GM18861 (cell line): Measurements from ENCODE around the gene MYO5A.
"Not testable (repeated sequence)": the region's sequence is repeated elsewhere in the genome, so short reads cannot be mapped to it uniquely, and the experiment has no call there.

Source experiments
- ATAC-seq: cut with Tn5 transposase; IDR thresholded peaks from one replicate; pipeline ENCODE4 v1.9.1; 2021; ENCODE audit not compliant: unreplicated experiment

The MYO5A gene

DNA sequence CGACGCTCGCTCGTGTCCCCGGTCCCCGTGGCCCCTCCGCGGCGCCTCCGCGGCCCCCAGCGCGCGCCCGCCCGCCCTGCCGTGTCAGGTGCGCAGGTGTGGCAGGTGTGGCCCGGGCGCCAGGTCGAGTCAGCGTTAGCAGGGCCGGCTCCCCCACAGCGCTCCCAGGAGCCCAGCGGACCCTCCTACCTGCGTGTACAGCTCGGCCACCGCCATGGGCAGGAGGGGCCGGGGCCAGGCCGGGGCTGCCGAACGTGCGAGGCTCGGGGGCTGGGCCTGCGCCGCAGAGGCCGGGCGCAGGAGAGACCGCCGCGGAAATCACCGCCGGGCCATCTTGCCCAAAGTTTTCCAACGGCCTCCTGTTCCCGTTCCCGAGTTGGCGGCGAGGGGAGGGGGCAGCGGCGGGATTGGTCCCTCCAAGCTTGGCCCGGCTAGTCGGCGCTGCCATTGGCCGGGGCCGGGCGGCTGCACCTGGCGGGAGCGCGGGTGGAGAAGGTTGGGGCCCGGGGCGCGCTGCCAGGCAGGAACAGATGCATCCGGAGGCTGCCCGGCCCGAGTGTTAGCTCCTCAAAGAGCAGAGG lies 233.2 kb downstream of the MYO5A start, which contains the start of gene MYO5C:
TSS of gene MYO5C (minus strand) at position 384 of the 581 bp plus-strand sequence. CDS start at position 216, 168 bp downstream.
- no peak for ATAC-seq

DNA sequence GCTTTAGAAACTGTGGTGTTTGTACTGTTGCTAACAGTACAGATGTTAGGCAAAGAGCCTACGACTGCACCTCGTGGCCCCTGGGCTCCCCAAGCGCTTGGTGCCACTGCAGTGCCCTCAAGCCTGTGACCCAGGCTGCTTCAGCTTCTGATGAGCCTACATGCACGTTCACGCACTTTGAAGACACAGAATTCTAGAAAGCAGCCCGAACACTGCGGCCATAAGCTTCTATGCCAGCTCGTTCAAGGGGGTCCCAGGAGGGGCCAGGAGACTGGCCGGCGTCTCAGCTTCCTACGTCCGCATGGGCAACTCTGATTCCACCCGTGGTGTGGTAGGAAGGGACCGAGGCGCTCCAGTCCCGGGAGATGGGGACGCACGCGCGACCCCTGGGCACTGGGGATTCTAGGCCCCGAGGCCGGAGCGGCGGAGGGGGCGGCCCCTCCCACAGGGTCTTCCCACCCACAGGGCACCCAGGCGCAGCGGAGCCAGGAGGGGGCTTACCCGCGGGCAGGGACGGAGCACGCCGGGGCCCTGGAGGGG lies 233.7 kb downstream of the MYO5A start:
- no peak for ATAC-seq

DNA sequence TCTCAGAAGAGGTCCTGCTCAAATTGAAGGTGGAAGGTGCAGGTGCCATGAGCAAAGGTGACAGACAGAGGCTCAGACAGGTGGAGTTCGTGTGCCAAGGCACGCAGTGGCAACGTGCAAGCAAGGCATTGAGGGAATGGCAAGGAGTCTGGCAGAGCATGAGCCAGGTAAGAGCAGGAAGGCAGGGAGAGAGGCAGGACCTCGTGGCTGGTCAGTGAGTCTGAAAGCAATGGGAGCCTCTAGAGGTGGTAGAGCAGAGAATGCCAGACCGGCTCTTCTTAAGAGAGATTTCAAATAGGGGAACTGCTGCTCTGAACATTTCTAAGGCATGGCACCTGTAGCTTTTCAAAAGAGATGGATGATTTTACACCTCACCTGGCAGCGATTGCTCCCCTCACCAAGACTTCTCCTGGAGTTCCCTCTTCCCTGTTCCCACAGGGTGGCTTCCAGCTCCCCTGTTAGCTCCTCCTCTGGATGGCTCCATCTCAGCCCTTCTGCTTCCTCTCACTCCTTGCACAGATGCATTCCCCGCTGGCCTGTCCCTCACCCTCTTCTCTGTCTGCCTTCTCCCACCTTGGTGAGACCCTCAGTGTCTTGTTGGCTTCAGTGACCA lies 235.8 kb downstream of the MYO5A start:
- ATAC-seq: no peak

DNA sequence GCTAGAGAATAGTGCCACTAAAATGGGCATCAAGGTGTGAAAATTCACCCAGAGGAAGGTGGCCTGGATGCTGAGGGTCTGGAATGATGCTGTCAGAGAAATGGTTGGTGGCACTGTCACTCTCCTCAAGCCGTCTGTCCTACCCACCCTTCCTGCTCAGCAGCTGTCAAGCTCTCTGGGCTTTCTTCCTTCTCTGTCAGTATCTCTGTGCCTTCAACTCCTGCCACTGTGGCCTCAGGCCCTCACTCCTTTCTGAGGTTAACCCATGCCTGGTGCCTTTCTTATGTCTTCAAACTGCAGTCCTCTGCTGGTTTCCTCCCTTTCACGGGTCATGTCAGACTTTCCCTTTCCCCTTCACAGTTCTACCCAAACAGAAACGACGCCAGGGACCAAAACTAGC lies 237.5 kb downstream of the MYO5A start:
- peak; percentile 42 for ATAC-seq

DNA sequence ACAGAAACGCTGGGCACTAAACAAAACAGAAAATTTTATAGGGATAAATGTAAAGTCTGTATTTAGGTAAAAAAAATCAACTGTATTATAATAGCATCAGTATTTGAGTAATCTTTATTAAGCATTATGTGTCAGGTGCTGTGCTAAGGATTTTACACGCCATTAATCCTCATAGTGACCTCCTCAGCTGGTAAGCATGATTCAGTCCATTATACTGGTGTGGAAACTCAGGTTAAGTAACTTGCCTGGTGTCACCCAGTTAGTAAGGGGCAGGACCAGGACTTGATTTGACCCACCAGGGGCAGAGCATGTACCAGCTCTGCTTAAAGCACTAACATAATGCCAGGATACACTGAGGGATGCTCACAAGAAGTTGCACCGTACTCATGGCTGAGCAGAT lies 237.9 kb downstream of the MYO5A start:
- no peak for ATAC-seq

DNA sequence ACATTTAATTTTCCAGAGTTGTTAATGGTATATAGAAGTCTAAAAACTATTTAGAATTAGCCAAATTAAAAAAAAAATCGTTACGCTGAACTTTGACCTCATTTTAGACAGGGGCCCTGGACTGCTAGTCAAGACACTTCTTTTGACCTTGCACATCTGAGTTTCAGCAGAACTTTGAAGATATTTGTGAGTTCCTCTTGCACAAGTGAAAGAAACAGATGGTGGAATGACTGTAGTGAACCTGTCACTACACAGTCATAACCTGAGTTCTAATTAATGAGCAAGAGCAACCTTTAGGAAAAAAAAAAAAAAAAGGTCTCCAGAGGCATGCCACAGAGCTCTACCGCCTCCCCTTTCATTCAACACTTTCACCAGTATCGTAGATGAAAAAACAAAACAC lies 238.4 kb downstream of the MYO5A start:
- peak; percentile 47 for ATAC-seq

DNA sequence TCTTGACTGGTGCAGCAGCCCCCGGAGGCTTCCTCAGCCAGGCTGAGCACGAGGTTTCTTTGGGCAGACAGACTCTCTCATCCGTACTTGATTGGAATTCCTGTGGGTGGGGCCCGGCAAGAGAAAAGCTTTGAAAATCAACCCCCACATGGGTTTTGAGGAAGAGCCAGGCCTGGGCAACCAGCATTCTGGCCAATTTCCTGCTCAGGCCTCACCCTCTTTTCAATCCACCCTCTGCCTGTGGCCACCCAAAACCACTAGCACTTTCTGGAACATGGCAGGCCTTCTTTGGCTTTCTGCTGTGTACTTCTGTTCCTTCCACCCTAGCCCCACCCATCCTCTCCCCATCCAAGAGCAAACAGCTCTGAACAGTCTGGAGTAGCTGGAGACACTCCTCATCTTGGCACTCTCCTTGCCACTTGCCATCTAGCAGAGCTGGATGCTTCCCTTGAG lies 239.0 kb downstream of the MYO5A start:
- no peak for ATAC-seq

DNA sequence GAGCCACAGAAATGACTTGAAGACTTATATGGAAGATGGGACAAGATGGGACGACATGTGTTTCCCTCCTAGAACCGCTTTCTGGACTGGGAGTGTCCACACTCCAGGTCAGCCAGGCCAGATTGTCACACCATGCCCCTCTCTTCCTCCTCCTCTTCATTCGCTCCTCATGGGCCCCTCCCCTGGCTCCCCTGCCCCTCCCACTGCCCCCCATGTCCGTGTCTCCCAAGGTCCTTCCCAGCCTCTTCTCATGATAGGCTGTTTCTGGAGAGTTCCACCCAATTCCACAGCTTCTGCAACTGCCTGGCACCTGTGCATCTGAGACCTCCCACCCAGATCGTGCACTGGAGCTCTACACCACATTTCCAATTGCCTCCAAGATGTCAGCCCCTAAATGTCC lies 239.7 kb downstream of the MYO5A start:
- no peak for ATAC-seq

DNA sequence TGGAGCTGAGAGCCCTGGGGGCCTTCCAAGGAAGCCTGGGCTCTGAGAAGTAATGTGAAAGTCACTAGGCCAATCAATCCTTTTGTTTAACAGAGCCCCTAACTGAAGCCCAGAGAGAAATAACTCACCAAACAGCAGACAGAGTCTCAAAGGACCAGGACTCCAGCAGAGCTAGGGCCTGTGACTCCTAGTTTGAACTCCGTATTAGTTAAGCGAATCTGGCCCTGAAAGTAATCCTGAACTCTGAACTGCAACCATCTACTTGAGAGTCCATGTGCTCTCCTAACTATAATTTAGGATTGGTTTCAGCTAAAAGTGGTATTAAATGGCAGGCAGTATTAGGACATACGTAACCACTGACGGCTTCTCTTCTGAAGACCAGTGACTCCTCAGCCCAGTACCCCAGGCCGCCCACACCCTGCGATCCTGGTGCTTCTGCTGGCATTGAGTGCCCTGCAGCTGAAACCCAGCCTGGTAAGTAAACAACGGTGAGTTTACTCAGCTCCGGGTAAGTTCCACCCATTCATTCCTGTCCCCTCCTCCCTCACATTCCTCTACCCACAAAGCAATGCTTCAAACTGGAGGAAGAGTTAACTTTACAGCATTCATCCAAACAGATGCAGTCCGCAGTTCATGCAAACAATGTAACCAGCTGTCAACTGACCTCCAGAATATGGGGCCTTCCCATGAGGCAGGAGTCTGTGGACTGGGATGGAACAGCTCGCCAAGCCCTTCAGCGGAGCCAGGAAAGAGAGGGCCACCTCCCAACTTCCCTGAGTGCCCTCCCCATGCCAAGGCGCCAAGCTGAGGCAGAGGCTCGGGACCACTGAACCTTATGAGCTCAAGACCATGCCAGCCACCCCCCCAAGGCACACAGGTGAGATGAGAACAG lies 240.4 kb downstream of the MYO5A start:
- ATAC-seq: no peak

DNA sequence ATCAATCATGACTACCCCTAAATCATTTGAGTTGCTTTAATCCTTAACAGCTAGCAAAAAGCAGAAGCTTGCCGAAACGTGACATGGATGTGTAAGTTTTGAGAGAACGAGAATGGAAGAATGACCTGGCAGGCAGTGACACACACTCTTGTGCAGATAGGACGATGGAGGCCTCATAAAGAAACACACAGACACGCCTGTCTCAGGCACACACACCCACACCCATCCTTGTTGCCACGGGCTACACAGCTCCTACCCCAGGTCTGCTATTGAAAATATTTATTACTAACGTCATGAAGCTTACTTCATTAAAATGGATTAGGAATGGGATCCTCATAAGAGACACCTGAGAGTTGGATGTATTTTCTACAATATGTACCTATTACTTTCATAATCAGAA lies 241.6 kb downstream of the MYO5A start:
- ATAC-seq: no peak

DNA sequence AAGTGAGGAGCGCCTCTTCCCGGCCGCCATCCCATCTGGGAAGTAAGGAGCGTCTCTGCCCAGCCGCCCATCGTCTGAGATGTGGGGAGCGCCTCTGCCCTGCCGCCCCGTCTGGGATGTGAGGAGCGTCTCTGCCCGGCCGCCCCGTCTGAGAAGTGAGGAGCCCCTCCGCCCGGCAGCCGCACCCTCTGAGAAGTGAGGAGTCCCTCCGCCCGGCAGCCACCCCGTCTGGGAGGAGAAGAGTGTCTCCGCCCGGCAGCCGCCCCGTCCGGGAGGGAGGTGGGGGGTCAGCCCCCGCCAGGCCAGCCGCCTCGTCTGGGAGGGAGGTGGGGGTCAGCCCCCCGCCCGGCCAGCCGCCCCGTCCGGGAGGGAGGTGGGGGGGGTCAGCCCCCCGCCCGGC lies 242.7 kb downstream of the MYO5A start:
- not testable (repeated sequence) for ATAC-seq

DNA sequence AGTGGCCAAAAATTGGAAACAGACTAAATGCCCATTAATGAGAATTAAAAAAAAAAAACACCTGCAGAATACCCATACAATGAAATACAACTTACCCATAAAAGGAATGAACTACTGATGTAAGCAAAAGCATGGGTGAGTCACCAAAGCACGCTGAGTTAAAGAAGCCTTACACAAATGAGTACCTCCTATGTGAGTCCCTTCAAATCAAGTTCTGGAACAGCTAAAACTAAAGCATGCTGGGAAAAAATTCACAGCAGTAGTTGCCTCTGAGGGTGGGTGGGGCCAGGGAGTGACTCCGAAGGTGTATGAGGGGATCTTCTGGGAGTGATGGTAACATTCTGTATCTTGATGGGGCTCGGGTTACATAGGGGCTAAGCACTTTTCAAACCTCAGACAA lies 244.5 kb downstream of the MYO5A start:
- ATAC-seq: no peak

DNA sequence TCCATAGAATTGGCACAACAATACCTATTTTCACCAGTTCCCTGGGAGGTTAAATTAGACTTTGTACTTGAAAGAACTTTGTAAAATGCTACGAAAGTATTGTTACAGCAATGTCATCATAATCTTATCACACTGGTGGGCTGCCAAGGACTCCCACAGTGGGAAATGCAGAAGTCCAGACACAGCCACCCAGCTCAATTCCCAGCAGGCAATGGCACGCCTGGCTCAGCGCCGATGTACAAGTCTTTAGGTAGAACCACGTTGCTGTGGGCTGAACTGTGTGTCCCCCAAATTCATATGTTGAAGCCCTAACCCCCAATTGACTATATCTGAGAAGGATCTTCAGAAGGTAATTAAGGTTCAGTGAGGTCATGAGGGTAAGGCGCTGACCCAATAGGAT lies 245.4 kb downstream of the MYO5A start:
- no peak for ATAC-seq

DNA sequence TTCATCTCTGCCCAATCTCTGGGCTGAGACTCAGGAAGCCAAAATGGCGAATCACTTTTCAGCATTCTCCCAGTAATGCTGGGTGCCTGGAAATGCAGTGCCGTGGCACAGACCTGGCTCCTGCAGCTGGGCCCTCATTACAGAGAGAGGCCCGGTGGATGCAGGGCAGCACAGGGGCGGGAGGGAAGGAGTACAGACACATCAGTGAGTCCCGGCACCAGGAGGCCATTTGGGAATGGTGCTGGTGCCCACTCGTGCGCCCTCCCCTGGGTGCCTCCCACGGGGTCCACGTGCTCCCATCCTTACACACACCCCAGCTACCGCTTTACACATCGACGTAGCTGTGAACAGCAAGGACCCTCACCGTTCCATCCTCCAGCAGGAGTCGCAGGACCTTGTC lies 246.3 kb downstream of the MYO5A start:
- no peak for ATAC-seq

DNA sequence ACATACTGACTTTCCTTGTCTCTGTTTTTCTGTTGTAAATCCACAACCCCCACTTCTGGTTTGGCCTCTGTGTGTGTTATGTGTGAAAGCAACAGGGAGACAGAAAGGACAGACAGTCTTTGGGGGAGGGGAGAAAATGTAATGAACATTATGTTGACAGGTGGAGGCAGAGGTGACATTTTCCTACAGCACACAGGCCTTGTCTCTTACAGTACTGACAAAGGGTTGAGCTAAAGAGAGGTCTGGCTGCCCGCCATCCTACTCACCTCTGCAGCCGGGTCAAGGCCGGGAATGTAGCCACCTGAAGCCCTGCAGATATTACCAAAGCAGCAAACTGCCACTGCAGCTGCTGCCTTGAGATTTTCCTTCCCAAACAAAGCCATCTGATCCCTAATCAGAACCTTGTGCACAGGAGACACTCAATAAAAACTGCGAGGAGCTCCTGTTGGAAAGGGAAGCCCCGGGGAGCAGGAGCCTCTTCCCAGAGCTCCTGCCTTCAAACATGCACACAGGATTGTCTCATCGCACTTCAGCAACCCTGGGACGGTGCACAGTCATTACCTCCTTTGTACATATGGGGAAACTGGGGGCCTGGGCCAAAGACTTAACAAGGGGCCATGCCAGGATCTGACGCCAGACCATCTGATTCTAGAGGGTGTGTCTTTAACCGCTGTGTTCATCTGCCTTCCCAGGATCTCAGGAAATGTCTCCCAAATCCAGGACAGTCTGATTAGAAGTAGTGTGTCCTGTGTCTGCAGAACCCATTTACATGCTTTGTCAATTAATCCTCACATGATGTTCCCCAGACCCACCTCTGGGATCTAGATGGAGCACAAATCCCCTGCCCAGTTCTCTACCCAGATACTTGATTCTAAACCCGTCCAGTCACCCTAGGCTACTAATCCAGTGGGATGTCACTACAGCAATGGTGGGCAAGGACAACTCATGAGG lies 247.3 kb downstream of the MYO5A start:
- ATAC-seq: no peak

DNA sequence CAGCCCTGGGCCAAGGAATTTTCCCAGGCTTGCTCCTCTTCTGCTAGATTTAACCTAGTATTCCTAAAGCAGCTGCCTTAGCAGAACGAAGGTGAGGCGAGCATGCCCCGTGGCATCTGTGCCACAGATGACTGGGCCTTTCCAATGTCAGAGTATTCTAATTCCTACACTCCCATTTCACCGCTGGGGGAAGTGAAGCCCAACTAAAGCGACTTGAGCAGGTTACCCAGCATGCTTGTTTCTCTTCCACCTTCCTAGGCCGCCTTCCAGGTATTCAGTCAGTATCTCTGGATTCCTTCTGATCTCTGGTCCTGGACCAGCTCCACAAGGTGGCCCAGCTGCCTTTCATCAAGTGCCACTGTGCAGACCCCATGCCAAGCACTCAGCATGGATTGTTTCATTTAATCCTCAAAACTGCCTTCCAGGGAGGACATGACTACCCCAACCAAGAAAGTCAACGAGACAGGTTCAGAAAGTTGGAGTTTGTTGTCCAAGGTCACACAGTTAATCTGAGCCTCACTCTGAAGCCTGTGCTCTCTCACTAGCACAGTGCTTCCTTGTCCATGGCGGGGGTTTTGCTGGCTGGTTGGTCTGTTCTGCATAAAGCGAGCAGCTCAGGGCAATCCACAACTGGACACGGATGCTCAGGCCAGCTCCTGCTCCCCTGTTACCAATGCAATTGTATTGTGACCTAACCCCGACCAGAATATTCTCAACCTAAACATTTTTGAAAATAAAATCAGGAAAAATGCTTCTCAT lies 248.2 kb downstream of the MYO5A start:
- no peak for ATAC-seq

DNA sequence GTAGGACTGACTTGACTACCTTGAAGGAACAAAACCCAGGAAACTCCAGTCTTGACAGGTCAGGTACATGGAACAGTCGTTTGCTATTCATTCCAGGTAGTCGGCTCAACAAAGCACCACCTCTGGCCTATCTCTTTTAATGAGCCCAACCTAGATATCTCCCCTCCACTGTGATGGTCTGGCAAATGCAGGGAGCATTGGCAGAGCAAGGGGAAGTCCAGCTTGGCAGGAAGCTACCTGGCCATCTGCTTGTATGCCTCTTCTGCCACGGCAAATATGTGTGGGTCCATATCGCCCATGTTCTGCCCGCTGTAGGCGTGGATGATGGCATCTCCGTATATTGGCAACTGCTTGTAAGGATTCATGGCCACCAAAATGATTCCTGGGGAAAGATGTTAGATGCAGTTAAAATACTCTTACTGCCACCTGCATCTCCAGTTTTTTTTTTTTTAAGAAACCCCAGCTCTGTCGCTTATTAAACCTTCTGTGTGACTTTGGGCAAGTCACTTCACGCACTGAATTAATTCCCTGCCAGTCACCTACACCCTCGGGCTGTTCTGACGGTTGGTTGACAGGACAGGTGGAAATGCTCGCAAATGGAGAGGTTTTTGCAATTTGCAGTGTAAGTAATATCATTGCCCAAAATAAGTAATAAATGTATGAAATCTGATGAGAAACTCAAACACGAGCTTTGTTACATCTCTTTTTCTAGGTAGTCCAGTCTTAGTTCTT lies 249.9 kb downstream of the MYO5A start:
- no peak for ATAC-seq

DNA sequence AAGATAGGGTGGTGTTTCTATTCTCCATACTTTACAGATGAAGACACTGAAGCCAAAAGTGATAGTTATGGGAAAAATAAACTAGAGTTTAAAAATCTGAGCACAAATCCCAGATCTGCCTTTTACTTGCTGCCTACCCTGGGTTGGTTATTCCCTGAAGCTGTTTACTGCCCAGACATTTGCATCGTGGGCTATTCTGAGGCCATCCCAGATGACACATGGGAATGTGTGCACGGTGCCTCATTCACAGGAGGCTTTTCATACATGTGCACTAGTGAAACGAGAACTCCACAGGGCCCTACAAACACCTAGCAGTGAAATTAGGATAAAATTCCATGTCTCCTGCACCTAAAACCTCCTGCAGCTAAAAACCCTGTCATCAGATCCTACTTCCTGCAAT lies 250.5 kb downstream of the MYO5A start:
- no peak for ATAC-seq

DNA sequence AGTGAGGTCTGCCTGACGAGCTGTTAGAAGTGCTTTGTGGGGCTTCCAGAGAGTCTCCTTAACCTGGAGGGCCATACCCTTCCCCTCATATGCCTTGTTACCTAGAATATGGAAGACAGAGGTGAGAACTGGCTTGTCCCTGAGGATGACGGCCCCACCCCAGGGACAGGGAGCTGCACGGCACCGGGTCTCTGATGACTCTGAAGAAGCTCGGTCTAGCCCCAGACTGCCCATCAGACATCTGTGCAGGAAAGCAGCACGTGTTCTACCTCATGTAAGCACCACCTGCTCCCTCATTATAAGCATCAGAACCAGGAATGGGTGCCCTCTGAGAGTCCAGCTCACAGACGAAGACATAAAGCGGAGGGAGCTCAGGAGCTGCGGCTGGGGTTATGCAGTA lies 251.1 kb downstream of the MYO5A start:
- no peak for ATAC-seq
